RWPE1 (cell line): ENCODE measurements around the gene PAK1.
A peak's percentile ranks its signal among the peaks of the same experiment; 100 is the strongest.
"Not testable (repeated sequence)": the region's sequence is repeated elsewhere in the genome, so short reads cannot be mapped to it uniquely, and the experiment has no call there.

Experiments
- CTCF ChIA-PET: fragments of 350-600 bp; sonication (Branson Sonifier 250); formaldehyde crosslinking; extraction: SDS; loops from one replicate; lab custom pipeline; 2021; lab: Yijun Ruan, JAX
- POLR2A ChIA-PET: fragments of 400-600 bp; formaldehyde crosslinking; extraction: SDS; loops from one replicate; lab custom pipeline; 2020; ENCODE audit warnings: antibody characterized with exemption; ENCODE audit not compliant: low non-redundant PET; lab: Yijun Ruan, JAX
- DNase-seq: peaks from one replicate; pipeline ENCODE4 v3.0.0; 2012; ENCODE audit warnings: low spot score
- H3K27ac ChIP-seq: fragments of 450-650 bp; 2 replicates; pipeline ENCODE4 v1.5.1; 2017
- CTCF ChIP-seq: fragments of 450-650 bp; conservative IDR thresholded peaks from 2 replicates; pipeline ENCODE4 v1.5.1; 2017; ENCODE audit warnings: low read depth, mild to moderate bottlenecking

PAK1 gene

GRCh38 chr11:77301510-77301909 lies 172.4 kb downstream of the PAK1 start, which contains the start of gene GDPD4:
GDPD4 (minus strand) TSS chr11:77301686; CDS start chr11:77285137, 16,549 bp downstream.
- CTCF ChIA-PET = no interaction called here
- TF ChIP-seq CTCF = no peak
- no peak for DNase-seq
- POLR2A ChIA-PET = no interaction called here
- H3K27ac ChIP-seq = no peak within 1 kb of the TSS

- no peak for TF ChIP-seq CTCF
- POLR2A ChIA-PET = no interaction called here
- H3K27ac ChIP-seq = no peak overlapping the region
- no peak for DNase-seq
- CTCF ChIA-PET = no interaction called here
Observed at GRCh38 chr11:77300695-77301094, 173.2 kb downstream of the PAK1 start.

- H3K27ac ChIP-seq = peak overlapping the region; percentile 50; the same call in 1 of the 2 replicates
- peak; percentile 65 for DNase-seq
- POLR2A ChIA-PET = not testable (repeated sequence)
Observed at GRCh38 chr11:77300028-77300427, 173.9 kb downstream of the PAK1 start.

GRCh38 chr11:77299528-77299993 lies 174.3 kb downstream of the PAK1 start:
- no peak overlapping the region for H3K27ac ChIP-seq
- peak; percentile 86 for DNase-seq
- CTCF ChIA-PET = interaction anchor here (0.6 kb wide), 1 partner anchor 205 kb away, joined by 4 read pairs; no protein-coding TSS in a partner anchor
- TF ChIP-seq CTCF = no peak
- POLR2A ChIA-PET = interaction anchor here (0.6 kb wide), 1 partner anchor 1275 kb away, joined by 3 read pairs; no protein-coding TSS in a partner anchor

More at GRCh38 chr11:77300028-77300427, 173.9 kb downstream of the PAK1 start:
- CTCF ChIA-PET = not testable (repeated sequence)

- no peak for DNase-seq
- H3K27ac ChIP-seq = no peak overlapping the region
- CTCF ChIA-PET = interaction anchor here (0.5 kb wide), 1 partner anchor 24 kb away, joined by 5 read pairs; no protein-coding TSS in a partner anchor
- TF ChIP-seq CTCF = no peak
- POLR2A ChIA-PET = no interaction called here
Observed at GRCh38 chr11:77294040-77294439, 179.9 kb downstream of the PAK1 start.

GRCh38 chr11:77289737-77290136 lies 184.2 kb downstream of the PAK1 start:
- no peak overlapping the region for H3K27ac ChIP-seq
- DNase-seq = no peak
- no peak for TF ChIP-seq CTCF
- CTCF ChIA-PET = no interaction called here
- POLR2A ChIA-PET = no interaction called here

- H3K27ac ChIP-seq = peak overlapping the region; percentile 70
- ChIA-PET POLR2A (no interaction called here), CTCF (no interaction called here)
- peak; percentile 84 for DNase-seq
- TF ChIP-seq CTCF = no peak
Observed at GRCh38 chr11:77287615-77288273, 186.2 kb downstream of the PAK1 start.
